GM12892 (cell line): ENCODE measurements around the gene ADSS1.

Source experiments
- POLR2A ChIP-seq: IDR thresholded peaks from 2 replicates; pipeline ENCODE4 v1.6.1; 2011; ENCODE audit warnings: low read depth, low read length, control low read depth
- POLR2AphosphoS5 ChIP-seq: IDR thresholded peaks from 2 replicates; pipeline ENCODE4 v1.6.1; 2011; ENCODE audit warnings: low read depth, low read length, control low read depth

GRCh38 chr14:104725772-104726548 is 1.9 kb downstream of the ADSS1 start:
- TF ChIP-seq POLR2A: no peak
- no peak for TF ChIP-seq POLR2AphosphoS5
